Astrocyte (in vitro differentiated cells and primary cell): Measurements from ENCODE around the gene THBS3. TPM values are rescaled to one million over a fixed set of nuclear protein-coding genes. Genes with fewer than 3 reads are reported as not detected.
A peak's percentile ranks its signal among the peaks of the same experiment; 100 is the strongest.
"Not testable (repeated sequence)": the region's sequence is repeated elsewhere in the genome, so short reads cannot be mapped to it uniquely, and the experiment has no call there.

ENCODE experiments used
- DNase-seq: peaks from one replicate; pipeline ENCODE4 v3.0.0-alpha.2; 2010; ENCODE audit warnings: low read depth
- FAIRE-seq: peaks from 2 replicates; lab custom pipeline; 2011; peaks lifted over from hg19 to GRCh38; lab: Jason Lieb, UNC
- H2AFZ ChIP-seq: 2 replicates; pipeline ENCODE4 v1.6.0; 2012; ENCODE audit warnings: low read depth, low read length, inconsistent platforms
- H3K27ac ChIP-seq: 2 replicates; pipeline ENCODE4 v1.5.1; 2011; ENCODE audit warnings: low read depth, low read length, inconsistent platforms
- H3K27me3 ChIP-seq: 2 replicates; pipeline ENCODE4 v1.6.0; 2011; ENCODE audit warnings: low read length, inconsistent platforms; ENCODE audit not compliant: insufficient read depth
- H3K36me3 ChIP-seq: 2 replicates; pipeline ENCODE4 v1.5.1; 2011; ENCODE audit warnings: low read length, inconsistent platforms; ENCODE audit not compliant: insufficient read depth
- H3K4me1 ChIP-seq: 2 replicates; pipeline ENCODE4 v1.5.1; 2011; ENCODE audit warnings: low read length, inconsistent platforms; ENCODE audit not compliant: insufficient read depth
- H3K4me2 ChIP-seq: 2 replicates; pipeline ENCODE4 v1.6.0; 2012; ENCODE audit warnings: low read length, inconsistent platforms
- H3K4me3 ChIP-seq: 2 replicates; pipeline ENCODE4 v1.5.1; 2011; ENCODE audit warnings: low read depth, mild to moderate bottlenecking, low read length, inconsistent platforms; ENCODE audit not compliant: insufficient read depth
- H3K79me2 ChIP-seq: 2 replicates; pipeline ENCODE4 v1.6.0; 2012; ENCODE audit warnings: mild to moderate bottlenecking, low read length, inconsistent platforms; ENCODE audit not compliant: insufficient read depth
- H3K9ac ChIP-seq: 2 replicates; pipeline ENCODE4 v1.6.0; 2012; ENCODE audit warnings: mild to moderate bottlenecking, low read length, inconsistent platforms
- H3K9me3 ChIP-seq: 2 replicates; pipeline ENCODE4 v1.5.1; 2012; ENCODE audit warnings: low read depth, mild to moderate bottlenecking, low read length, inconsistent platforms; ENCODE audit not compliant: insufficient read depth
- H4K20me1 ChIP-seq: 2 replicates; pipeline ENCODE4 v1.6.0; 2012; ENCODE audit warnings: low read length, inconsistent platforms; ENCODE audit not compliant: insufficient read depth
- H3K27ac Mint-ChIP-seq: one replicate; pipeline ENCODE4 v1.8.0; 2021; ENCODE audit warnings: mild to moderate bottlenecking, mixed read lengths; ENCODE audit not compliant: unreplicated experiment
- H3K27me3 Mint-ChIP-seq: one replicate; pipeline ENCODE4 v1.8.0; 2021; ENCODE audit warnings: low read depth, mixed read lengths; ENCODE audit not compliant: unreplicated experiment
- H3K36me3 Mint-ChIP-seq: one replicate; pipeline ENCODE4 v1.8.0; 2021; ENCODE audit warnings: low read depth, mixed read lengths; ENCODE audit not compliant: unreplicated experiment
- H3K4me1 Mint-ChIP-seq: one replicate; pipeline ENCODE4 v1.8.0; 2021; ENCODE audit warnings: low read depth, mixed read lengths; ENCODE audit not compliant: unreplicated experiment
- H3K4me3 Mint-ChIP-seq: one replicate; pipeline ENCODE4 v1.8.0; 2021; ENCODE audit warnings: mild to moderate bottlenecking, moderate library complexity, mixed read lengths; ENCODE audit not compliant: unreplicated experiment
- H3K9me3 Mint-ChIP-seq: one replicate; pipeline ENCODE4 v1.8.0; 2021; ENCODE audit warnings: mild to moderate bottlenecking, mixed read lengths; ENCODE audit not compliant: unreplicated experiment
- CTCF ChIP-seq: IDR thresholded peaks from 2 replicates; pipeline ENCODE4 v1.5.1; 2011; ENCODE audit warnings: low read depth, mild to moderate bottlenecking, inconsistent platforms, low read length, moderate library complexity; ENCODE audit not compliant: insufficient read depth
- EZH2 ChIP-seq: IDR thresholded peaks from 2 replicates; pipeline ENCODE4 v1.6.1; 2012; ENCODE audit warnings: mild to moderate bottlenecking, low read length, inconsistent platforms; ENCODE audit not compliant: insufficient read depth
- total RNA-seq: library from RNA; stranded (reverse); gene quantifications from 2 replicates; pipeline ENCODE4 v1.2.1, GENCODE V29; 2021

Gene THBS3
- total RNA-seq, 1 donor from 2014 or later: 153 TPM

- Mint-ChIP-seq H3K9me3 (peaks cover 6% of the 10 kb centered on the region), H3K4me1 (no peaks in the 10 kb centered on the region), H3K4me3 (peak overlapping the region; percentile 40), H3K36me3 (no peaks in the 10 kb centered on the region), H3K27me3 (peaks cover 8% of the 10 kb centered on the region), H3K27ac (peak overlapping the region; percentile 36)
- Histone ChIP-seq H3K27ac (no peak overlapping the region), H3K9ac (no peak overlapping the region), H3K4me3 (no peak overlapping the region), H3K79me2 (no peaks in the 10 kb centered on the region), H3K27me3 (peaks cover 2% of the 10 kb centered on the region), H3K4me1 (no peaks in the 10 kb centered on the region), H3K9me3 (no peaks in the 10 kb centered on the region), H3K36me3 (no peaks in the 10 kb centered on the region), H3K4me2 (no peak overlapping the region), H2AFZ (no peak overlapping the region), H4K20me1 (no peaks in the 10 kb centered on the region)
- DNase-seq (no peak), FAIRE-seq (no peak)
- TF ChIP-seq CTCF: no peak
- TF ChIP-seq EZH2: no peak
Observed at GRCh38 chr1:155160128-155160527, 47.6 kb downstream of the THBS3 start.

- peaks cover 12% of the 10 kb centered on the region for H3K27me3 Mint-ChIP-seq
- no peak for DNase-seq
- H3K9me3 ChIP-seq: no peaks in the 10 kb centered on the region
- no peak overlapping the region for H3K4me2 ChIP-seq
- no peaks in the 10 kb centered on the region for H3K36me3 Mint-ChIP-seq
- H4K20me1 ChIP-seq: no peaks in the 10 kb centered on the region
- H2AFZ ChIP-seq: no peak overlapping the region
- H3K79me2 ChIP-seq: no peaks in the 10 kb centered on the region
- H3K27ac Mint-ChIP-seq: no peak overlapping the region
- no peak overlapping the region for H3K27ac ChIP-seq
- H3K4me3 Mint-ChIP-seq: no peak overlapping the region
- peaks cover 2% of the 10 kb centered on the region for H3K27me3 ChIP-seq
- no peaks in the 10 kb centered on the region for H3K4me1 ChIP-seq
- TF ChIP-seq EZH2 (no peak), CTCF (no peak)
- no peaks in the 10 kb centered on the region for H3K36me3 ChIP-seq
- no peak for FAIRE-seq
- no peak overlapping the region for H3K4me3 ChIP-seq
- no peak overlapping the region for H3K9ac ChIP-seq
- H3K9me3 Mint-ChIP-seq: peaks cover 6% of the 10 kb centered on the region
- H3K4me1 Mint-ChIP-seq: no peaks in the 10 kb centered on the region
Observed at GRCh38 chr1:155158991-155159390, 48.7 kb downstream of the THBS3 start.

- H3K9me3 ChIP-seq, H3K36me3 Mint-ChIP-seq, H3K4me1 ChIP-seq, H3K36me3 ChIP-seq, H3K79me2 ChIP-seq, H4K20me1 ChIP-seq, H3K4me2 ChIP-seq, FAIRE-seq, DNase-seq, H3K4me3 Mint-ChIP-seq, H3K4me1 Mint-ChIP-seq, H3K4me3 ChIP-seq, H3K27me3 ChIP-seq, H3K9ac ChIP-seq, H3K27ac ChIP-seq, H2AFZ ChIP-seq, H3K9me3 Mint-ChIP-seq, H3K27ac Mint-ChIP-seq: not testable (repeated sequence)
- peaks cover 18% of the 10 kb centered on the region for H3K27me3 Mint-ChIP-seq
Observed at GRCh38 chr1:155155996-155156643, 51.6 kb downstream of the THBS3 start.

Other genes starting within 250 kb of the THBS3 start
- gene PYGO2, start 246.1 kb downstream of the THBS3 start, total RNA-seq: 20.0 and 21.8 TPM in 2 replicates
- gene SHC1, start 237.2 kb downstream of the THBS3 start, total RNA-seq: 391 and 397 TPM in 2 replicates
- 36.5 and 37.9 TPM in 2 replicates for gene CKS1B, start 233.2 kb downstream of the THBS3 start, total RNA-seq
- gene FLAD1, start 224.6 kb downstream of the THBS3 start, total RNA-seq: 46.6 and 51.5 TPM in 2 replicates
- 0.99 TPM in 1 of 2 replicates, not detected in the other for gene LENEP, start 214.3 kb downstream of the THBS3 start, total RNA-seq
- gene ZBTB7B, start 205.1 kb downstream of the THBS3 start, total RNA-seq: 46.1 and 47.5 TPM in 2 replicates
- 0.34 and 0.36 TPM in 2 replicates for gene DCST2, start 174.1 kb downstream of the THBS3 start, total RNA-seq
- gene DCST1, start 174.1 kb downstream of the THBS3 start, total RNA-seq: not detected in 2 replicates
- 66.8 and 68.3 TPM in 2 replicates for gene ADAM15, start 156.6 kb downstream of the THBS3 start, total RNA-seq
- 11.8 TPM in 2 replicates for gene EFNA4, start 144.2 kb downstream of the THBS3 start, total RNA-seq
- gene EFNA3, start 129.1 kb downstream of the THBS3 start, total RNA-seq: 2.9 and 3.4 TPM in 2 replicates
- 11.3 and 16.4 TPM in 2 replicates for gene EFNA1, start 80.0 kb downstream of the THBS3 start, total RNA-seq
- gene SLC50A1, start 72.0 kb downstream of the THBS3 start, total RNA-seq: 22.8 and 25.4 TPM in 2 replicates
- 31.0 and 36.2 TPM in 2 replicates for gene DPM3, start 67.4 kb downstream of the THBS3 start, total RNA-seq
- 161 TPM in 2 replicates for gene KRTCAP2, start 34.6 kb downstream of the THBS3 start, total RNA-seq
- 13.2 and 13.6 TPM in 2 replicates for gene TRIM46, start 34.0 kb downstream of the THBS3 start, total RNA-seq
- 39.8 and 41.8 TPM in 2 replicates for gene MTX1, start 798 bp upstream of the THBS3 start, total RNA-seq
- gene ENTREP3, start 47.6 kb upstream of the THBS3 start, total RNA-seq: 51.1 and 51.7 TPM in 2 replicates
- gene SCAMP3, start 54.5 kb upstream of the THBS3 start, total RNA-seq: 68.9 and 70.3 TPM in 2 replicates
- 31.7 and 36.1 TPM in 2 replicates for gene CLK2, start 65.6 kb upstream of the THBS3 start, total RNA-seq
- gene HCN3, start 69.6 kb upstream of the THBS3 start, total RNA-seq: 3.4 and 3.6 TPM in 2 replicates
- gene PKLR, start 93.5 kb upstream of the THBS3 start, total RNA-seq: not detected in 2 replicates
- 153 and 217 TPM in 2 replicates for gene FDPS, start 101.0 kb upstream of the THBS3 start, total RNA-seq
- gene RUSC1, start 113.0 kb upstream of the THBS3 start, total RNA-seq: 48.0 and 48.7 TPM in 2 replicates